Jurkat, Clone E6-1 (cell line): ENCODE measurements around the gene NUP98.
"Not testable (repeated sequence)": the region's sequence is repeated elsewhere in the genome, so short reads cannot be mapped to it uniquely, and the experiment has no call there.

ENCODE experiments used
- DNase-seq: peaks from one replicate; pipeline ENCODE4 v3.0.0-alpha.2; 2011; ENCODE audit warnings: low read depth, low spot score
- H3K4me3 ChIP-seq: 2 replicates; pipeline ENCODE4 v1.5.1; 2011; ENCODE audit warnings: mild to moderate bottlenecking, low read length, control low read depth, moderate library complexity

The NUP98 gene

DNA sequence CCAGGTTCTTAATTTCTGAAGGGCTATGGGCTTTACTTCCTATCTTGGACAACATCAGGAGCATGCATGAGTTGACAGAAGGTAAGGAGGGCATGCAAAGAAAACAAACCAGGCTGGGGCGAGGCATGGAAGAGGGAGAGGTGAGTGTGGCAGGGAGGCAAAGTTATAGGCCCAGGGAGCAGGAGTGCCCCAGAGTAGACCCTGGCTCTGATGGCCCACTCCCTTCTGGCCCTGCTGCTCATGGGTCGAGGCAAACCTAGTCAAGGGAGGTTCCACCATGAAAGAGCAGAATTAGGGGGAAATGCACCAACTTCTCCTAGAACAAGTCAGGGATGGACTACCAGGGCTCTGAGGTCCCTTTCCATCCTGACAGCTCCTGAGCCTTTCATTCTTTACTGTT, 136.4 kb downstream of the NUP98 start:
- no peak overlapping the region for H3K4me3 ChIP-seq
- DNase-seq = no peak

DNA sequence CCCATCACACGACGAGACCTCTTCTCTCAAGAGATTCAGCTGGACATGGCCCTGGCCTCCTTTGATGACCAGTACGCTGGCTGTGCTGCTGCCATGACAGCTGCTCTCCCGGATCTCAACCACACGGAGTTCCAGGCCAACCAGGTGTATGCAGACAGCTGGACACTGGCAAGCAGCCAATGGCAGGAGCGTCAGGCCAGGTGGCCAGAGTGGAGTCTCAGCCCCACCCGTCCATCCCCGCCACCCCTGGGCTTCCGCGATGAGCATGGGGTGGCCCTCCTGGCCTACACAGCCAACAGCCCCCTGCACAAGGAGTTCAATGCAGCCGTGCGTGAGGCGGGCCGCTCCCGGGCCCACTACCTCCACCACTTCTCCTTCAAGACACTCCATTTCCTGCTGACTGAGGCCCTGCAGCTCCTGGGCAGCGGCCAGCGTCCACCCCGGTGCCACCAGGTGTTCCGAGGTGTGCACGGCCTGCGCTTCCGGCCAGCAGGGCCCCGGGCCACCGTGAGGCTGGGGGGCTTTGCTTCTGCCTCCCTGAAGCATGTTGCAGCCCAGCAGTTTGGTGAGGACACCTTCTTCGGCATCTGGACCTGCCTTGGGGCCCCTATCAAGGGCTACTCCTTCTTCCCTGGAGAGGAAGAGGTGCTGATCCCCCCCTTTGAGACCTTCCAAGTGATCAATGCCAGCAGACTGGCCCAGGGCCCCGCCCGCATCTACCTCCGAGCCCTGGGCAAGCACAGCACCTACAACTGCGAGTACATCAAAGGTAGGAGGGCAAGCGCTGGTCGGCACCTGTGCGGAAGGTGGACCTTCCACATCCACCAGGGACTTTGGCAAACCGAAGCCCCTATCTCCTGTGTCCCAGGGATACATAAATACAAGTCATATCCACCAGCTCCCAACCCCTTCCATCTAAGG, 137.5 kb downstream of the NUP98 start:
- no peak overlapping the region for H3K4me3 ChIP-seq
- DNase-seq = no peak

DNA sequence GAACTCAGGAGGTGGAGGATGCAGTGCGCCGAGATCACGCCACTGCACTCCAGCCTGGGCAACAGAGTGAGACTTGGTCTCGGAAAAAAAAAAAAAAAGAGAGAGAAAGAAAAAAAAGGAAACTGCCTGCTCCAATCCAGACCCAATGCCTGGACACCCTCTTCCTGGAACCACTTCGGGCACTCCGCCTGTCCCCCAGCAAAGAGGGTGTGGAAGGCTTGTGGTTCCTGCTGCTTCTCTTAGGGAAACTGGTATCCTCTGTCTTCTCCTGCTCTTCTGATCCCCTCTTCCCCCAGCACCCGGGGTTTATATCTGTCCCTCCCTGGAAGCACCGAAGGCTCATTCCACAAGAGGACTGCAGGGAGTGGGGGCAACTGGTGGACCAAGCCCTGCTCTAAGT, 139.1 kb downstream of the NUP98 start:
- no peak overlapping the region for H3K4me3 ChIP-seq
- no peak for DNase-seq

DNA sequence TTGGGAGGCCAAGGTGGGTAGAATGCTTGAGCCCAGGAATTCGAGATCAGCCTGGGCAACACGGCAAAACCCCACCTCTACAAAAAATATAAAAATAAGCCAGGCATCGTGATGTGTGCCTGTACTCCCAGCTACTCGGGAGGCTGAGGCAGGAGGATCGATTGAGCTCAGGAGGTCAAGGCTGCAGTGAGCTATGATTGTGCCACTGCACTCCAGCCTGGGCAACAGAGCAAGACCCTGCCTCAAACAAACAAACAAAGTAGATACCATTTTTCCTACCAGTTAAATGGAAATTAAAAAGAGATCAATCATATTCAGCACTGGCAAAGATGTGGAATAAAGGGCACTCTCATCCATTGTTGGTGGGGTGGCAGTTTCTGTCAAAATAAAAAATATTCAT, 140.0 kb downstream of the NUP98 start:
- not testable (repeated sequence) for DNase-seq, H3K4me3 ChIP-seq

DNA sequence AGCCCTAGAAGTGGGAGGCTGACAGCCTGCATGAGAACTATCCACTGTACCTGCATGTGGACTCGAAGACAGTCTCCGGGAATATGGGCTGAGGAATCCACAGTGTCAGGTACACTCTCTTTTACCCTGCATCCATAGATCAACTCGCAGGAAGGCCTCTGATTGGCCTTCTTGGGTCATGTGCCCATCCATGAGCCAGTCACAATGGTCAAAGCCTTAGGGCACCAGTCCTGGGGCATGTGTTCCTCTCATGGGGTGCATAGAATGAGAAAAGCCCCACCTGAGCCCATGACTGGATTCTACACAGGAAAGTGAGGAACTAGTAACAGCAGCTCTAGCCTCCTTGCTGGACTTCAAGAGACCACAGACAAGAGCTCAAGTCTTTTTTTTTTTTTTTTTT, 141.8 kb downstream of the NUP98 start:
- no peak overlapping the region for H3K4me3 ChIP-seq
- DNase-seq = no peak

DNA sequence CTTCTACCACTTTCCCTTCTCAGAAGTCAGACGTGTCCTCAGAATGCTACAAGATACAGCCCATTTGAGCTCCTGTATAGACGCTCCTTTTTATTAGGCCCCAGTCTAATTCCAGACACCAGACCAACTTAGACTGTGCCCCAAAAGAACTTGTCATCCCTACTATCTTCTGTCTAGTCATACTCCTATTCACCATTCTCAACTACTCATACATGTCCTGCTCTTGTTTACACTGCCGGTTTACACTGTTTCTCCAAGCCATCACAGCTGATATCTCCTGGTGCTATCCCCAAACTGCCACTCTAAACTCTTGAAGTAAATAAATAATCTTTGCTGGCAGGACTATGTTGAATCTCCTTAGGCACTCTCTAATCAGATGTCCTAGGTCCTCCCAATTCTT, 144.8 kb downstream of the NUP98 start:
- H3K4me3 ChIP-seq, DNase-seq: not testable (repeated sequence)

DNA sequence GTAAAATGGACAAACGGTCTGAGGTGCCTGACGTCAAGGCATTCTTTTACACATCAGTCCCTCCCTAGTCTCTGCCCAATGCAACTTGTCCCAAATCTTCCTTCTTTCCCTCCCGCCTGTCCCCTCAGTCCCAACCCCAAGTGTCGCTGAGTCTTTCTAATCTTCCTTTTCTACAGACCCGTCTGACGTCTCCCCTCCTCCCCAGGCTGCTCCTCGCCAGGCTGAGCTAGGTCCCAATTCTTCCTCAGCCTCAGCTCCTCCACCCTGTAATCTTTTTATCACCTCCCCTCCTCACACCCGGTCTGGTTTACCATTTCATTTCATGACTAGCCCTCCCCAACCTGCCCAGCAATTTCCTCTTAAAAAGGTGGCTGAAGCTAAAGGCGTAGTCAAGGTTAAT, 148.0 kb downstream of the NUP98 start:
- not testable (repeated sequence) for DNase-seq, H3K4me3 ChIP-seq

DNA sequence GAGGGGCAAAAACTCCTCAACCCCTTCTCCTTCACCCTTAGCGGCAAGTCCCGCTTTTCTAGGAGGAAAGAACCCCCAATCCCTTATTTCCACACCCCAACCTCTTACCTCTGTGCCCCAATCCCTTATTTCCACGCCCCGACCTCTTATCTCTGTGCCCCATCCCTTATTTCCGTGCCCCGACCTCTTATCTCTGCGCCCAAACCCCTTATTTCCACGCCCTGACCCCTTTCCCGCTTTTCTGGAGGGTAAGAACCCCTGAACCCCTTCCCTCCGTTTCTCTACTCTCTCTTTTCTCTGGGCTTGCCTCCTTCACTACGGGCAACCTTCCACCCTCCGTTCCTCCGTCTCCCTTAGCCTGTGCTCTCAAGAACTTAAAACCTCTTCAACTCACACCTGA, 148.5 kb downstream of the NUP98 start:
- H3K4me3 ChIP-seq, DNase-seq: not testable (repeated sequence)

DNA sequence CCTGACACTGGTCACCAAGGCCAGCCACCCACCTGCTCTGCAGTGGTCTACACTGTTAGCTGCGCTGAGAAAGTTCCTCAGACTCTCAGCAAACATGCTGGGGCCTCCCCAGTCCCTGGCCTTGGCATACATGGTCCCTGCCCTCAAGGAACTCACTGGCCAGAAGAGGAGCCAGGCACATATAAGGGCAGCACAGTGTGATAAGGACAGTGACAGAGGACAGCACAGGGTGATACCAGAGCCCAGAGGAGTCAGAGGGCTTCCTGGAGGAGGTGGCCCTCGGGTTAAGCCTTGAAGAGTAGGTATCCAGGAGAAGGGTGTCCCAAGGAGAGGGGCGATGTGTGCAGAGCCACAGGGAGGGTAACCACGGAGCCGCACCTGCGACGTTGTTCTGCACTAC, 151.8 kb downstream of the NUP98 start:
- no peak for DNase-seq
- H3K4me3 ChIP-seq = no peak overlapping the region

DNA sequence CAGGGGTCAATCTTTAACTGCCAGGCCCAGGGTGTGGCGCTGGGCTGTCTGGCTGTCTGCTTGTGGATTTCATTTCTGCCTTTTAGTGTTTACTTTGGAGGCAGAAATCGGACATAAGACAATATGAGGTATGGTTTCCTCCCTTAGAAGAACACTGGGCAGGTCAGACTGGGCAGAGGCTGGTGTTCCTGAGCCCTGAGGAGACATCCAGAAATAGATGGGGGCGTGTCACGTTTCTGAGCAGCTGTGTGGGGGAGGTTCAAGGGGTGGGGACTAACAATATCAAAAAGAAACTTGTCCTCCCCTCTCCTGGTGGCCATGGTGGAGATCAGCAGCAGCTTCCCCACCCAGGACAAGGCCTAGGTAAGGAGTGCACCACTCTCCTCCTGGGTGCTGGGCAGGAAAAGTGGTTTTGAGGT, 152.5 kb downstream of the NUP98 start, which contains the start of gene ART1:
ART1 (plus strand) TSS at position 312 of the 419 bp plus-strand sequence. CDS start 14,086 bp downstream, outside the sequence.
- peak; percentile 20 for DNase-seq
- H3K4me3 ChIP-seq = no peak within 1 kb of the TSS

DNA sequence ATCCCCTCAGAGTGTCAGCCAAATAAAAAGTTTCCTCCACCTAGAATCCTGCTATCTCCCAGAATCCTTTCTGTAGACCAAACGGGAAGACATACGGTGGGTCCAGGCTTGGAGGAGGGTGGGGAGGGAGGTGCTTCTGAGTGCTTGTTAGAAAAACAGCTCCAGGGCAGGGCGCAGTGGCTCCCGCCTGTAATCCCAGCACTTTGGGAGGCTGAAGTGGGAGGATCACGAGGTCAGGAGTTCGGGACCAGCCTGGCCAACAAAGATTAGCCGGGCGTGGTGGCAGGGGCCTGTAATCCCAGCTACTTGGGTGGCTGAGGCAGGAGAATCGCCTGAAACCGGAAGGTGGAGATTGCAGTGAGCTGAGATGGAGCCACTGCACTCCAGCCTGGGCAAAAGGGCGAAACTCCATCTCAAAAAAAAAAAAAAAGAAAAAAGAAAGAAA, 154.2 kb downstream of the NUP98 start:
- DNase-seq, H3K4me3 ChIP-seq: not testable (repeated sequence)

DNA sequence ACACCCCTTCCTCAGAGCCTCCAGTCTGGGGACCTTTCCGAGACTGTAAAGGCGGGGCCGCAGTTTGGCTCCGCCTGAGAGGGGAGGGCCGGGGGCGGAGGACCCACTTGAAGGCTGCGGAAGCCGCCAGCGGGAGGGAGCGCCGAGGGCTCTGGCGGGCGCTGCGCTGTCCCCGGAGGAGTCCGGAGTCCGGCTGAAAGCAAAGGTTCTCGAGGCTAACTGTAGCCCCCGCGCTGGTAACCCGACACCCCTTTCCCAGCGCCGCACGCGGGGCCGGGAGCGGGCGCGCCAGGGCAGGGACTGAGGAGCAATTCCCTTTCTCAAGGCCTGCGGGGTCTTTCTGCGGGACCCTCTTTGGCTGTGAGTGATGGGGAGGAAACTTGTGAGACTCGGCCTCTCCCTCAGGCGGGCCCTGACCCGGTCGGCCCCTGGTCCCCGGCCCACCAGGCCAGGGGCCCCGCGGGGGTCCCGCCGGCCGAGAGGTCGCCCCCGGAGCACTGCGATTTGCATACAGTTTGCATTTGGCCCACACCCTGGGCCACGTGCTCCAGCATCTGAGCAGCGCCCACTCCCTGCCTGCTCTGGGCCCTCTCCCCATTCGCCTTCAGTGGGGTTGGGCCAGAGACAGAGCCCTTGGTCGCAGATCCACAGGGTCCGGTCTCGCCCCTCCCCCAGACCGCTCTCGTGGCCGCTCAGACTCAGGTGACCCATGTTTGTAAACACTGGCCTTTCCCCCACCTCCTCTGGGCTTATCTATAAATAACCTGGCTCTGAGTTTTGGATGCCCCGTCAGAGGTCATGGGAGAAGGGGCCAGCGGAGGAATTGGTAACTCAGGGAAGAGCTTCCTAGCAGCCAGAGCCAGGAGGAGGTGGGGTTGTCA, 155.0 kb downstream of the NUP98 start:
- DNase-seq = peak; percentile 54
- peak overlapping the region; percentile 46 for H3K4me3 ChIP-seq

DNA sequence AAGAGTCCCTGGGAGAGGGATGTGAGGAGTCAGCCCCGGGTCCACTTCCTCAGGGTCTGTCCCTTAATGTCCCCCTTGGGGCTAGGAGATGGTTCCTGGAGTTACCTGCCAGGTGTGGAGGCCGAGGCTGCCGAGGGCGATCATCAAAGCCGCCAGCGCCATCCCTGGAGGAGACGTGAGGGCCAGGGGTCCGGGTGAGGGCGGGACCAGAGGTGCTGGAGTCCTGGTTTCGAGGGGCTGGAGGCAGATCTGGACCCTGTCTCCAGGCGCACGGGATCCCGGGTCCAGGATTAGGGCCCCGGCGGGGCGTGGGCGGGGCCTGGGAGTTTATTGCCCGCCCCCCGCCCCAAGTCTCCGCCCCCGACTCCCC, 155.7 kb downstream of the NUP98 start, which contains the start of gene ART5:
ART5 (minus strand) TSS at position 292 of the 370 bp plus-strand sequence; CDS start at position 162, 130 bp downstream.
- peak within 1 kb of the TSS; percentile 46 for H3K4me3 ChIP-seq

DNA sequence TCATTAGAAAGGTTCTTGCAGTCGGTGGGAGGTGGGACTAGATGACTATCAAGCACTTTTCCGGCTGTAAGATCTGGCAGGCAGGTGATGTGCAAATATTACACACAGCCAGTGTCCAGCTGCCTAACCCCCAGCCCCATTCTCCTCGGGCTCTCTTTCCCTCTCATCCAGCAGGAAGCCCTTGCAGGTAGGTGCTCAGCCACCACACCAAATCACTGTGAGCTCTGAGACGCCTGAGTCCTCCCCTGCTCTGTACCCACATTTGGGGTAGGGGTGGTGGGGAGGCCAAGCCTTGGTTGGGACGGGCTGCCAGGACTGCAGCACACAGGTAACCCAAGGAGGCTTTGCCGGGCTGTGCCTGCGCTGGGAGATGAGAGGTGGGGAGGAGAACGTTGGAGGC, 156.2 kb downstream of the NUP98 start:
- H3K4me3 ChIP-seq = no peak overlapping the region
- DNase-seq = no peak

More for the DNA sequence above, 155.7 kb downstream of the NUP98 start, which contains the start of gene ART5:
- DNase-seq = no peak

DNA sequence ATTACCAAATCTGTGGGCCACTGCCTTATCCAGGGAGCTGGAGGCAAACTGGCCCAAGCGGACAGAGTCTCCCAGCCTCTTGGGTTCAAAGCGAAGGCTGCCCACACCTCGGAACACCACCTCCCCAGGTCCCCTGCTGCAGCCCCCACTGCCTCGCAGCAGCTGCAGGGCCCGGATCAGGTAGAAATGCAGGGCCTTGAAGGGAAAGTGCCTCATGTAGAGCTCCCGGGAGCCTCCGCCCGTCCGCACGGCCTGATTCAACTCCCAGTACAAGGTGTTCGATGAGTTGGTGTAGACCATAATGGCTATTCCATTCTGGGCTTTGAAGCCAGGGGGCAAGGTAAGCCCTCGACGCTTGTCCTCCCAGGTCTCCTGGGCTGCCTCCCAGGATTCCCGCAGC, 157.5 kb downstream of the NUP98 start:
- no peak for DNase-seq
- H3K4me3 ChIP-seq = no peak overlapping the region

DNA sequence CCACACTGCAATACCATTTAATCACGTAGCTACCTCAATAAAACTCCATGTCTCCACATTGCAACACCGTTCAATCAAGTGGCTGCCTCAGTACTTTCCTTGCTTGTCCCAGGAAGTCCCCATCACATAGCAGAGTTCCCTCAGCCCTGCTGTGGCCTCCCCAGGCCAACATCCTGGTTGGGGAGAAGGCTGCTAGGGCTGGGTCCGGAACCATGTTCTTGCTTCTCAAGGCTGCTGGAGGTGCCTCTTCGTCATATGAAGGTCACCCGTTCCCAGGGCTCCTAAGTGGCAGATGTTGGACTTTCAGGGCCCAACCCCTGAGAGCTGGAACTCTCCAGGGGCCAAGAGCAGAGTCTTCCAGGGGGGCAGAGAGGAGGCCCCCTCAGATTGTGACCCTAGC, 158.8 kb downstream of the NUP98 start:
- DNase-seq = no peak
- no peak overlapping the region for H3K4me3 ChIP-seq

DNA sequence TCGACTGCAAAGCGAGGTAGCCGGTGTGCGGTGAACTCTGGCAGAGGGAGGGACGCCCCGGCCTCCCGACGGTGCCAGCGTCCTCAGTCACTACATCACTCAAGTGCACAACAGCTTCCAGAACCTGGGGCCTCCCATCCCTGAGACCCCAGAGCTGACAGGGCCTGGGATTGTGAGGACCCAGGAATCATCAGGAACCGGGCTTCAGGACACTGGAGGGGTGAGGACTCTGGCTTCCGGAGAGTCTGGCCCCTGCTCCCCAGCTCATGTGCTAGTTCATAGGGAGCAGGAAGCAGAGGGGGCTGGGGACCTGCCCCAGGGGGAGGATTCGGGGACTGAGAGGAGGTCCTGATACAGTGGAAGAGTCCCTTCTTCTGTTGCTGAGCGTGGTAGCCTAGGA, 160.2 kb downstream of the NUP98 start:
- no peak for DNase-seq
- no peak overlapping the region for H3K4me3 ChIP-seq

DNA sequence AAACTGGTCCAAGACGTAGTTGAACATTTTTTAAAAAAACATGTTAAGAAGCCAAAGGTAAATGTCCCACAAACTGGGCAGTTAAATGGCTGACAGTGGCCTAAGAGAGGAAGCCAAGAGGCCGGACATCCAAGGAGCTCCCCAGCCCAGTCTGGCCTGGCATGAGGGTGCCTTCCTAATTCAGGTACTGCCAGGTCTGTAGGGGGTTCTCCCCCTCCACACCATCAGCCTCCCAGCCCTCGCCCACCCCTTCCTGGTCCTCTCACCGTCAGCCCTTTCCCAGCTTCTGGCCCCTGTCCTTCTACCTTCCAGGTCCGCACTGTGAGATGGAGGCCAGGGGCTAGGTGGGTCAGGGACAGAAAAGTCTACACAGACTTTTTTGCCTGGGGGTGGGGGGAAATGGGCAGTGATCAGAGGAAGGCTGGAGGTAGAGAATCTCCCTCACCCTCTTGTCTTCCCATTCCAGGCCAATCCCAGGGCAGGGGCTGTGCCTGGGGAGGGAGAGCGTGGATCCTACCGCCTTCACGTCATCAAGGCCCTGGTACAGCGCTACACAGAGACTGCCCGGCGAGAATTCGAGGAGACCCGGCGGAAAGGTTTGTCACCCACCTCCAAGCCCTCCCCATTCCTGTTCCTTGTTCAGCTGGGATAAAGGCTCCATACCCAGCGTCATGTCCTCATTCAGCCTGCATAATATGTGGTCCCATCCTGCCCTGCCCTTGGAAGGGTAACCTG, 161.5 kb downstream of the NUP98 start:
- no peak for DNase-seq
- H3K4me3 ChIP-seq = no peak overlapping the region

DNA sequence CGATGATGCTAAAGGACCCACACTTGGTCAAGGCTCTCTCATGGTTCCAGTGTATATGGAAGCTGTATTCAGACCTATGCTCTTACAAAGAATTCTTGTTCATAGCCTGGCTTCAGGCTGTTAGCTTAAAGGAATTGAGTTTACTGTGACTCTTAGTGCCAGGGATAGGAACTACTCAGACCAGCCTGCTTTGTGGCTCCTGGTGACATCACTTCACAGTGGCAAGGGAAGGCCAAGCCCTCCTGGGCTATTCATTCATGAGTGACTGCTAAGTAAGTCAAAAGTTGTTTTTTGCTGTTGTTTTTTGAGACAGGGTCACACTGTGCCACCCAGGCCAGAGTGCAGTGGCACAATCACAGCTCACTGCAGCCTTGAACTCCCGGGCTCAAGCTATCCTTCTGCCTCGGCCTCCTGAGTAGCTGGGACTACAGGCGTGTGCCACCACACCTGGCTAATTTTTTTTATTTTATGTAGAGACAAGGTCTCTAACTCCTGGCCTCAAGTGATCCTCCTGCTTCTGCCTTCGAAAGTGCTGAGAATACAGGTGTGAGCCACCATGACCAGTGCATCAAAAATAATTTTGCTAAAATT, 165.2 kb downstream of the NUP98 start:
- no peak overlapping the region for H3K4me3 ChIP-seq
- DNase-seq = no peak
